IMR-90 (cell line): Measurements from ENCODE around the gene FAM163A. TPM values are rescaled to one million over a fixed set of nuclear protein-coding genes. Genes with fewer than 3 reads are reported as not detected.

ENCODE experiments used
- ATAC-seq: fragments of 200-7000 bp; cut with Tn5 transposase; 2 replicates; pipeline ENCODE4 v1.9.1; 2020; ENCODE audit warnings: low read depth, mild to moderate bottlenecking, moderate library complexity
- BruUV-seq: library from RNA; stranded (reverse); fragments of 400-500 nt; replicated peaks from 2 replicates; lab custom pipeline; 2021; lab: Mats Ljungman, UMichigan
- CTCF ChIA-PET: fragments of 300-600 bp; formaldehyde crosslinking; extraction: SDS; loops from one replicate; lab custom pipeline; 2021; ENCODE audit warnings: antibody characterized with exemption; lab: Yijun Ruan, JAX
- POLR2A ChIA-PET: fragments of 300-600 bp; sonication (Branson Sonifier 250); formaldehyde crosslinking; loops from one replicate; lab custom pipeline; 2022; ENCODE audit warnings: antibody characterized with exemption; ENCODE audit not compliant: unreplicated experiment; lab: Charles Lee
- DNase-seq: peaks from one replicate; pipeline ENCODE4 v3.0.0; 2013
- H2AFZ ChIP-seq: replicated peaks from 2 replicates; pipeline ENCODE3; 2013; ENCODE audit warnings: low read length, mild to moderate bottlenecking; ENCODE audit not compliant: poor library complexity
- H2AK5ac ChIP-seq: 2 replicates; pipeline ENCODE4 v1.6.1; 2013; ENCODE audit warnings: low read depth, low read length, inconsistent platforms
- H2AK9ac ChIP-seq: replicated peaks from 2 replicates; pipeline ENCODE3; 2013; ENCODE audit warnings: mild to moderate bottlenecking, low read depth, low read length, moderate library complexity; ENCODE audit not compliant: poor library complexity
- H2BK120ac ChIP-seq: 2 replicates; pipeline ENCODE4 v1.6.1; 2013; ENCODE audit warnings: low read depth, low read length, inconsistent platforms
- H2BK15ac ChIP-seq: 3 replicates; pipeline ENCODE4 v1.6.1; 2013; ENCODE audit warnings: low read depth, low read length, inconsistent platforms
- H2BK20ac ChIP-seq: 2 replicates; pipeline ENCODE4 v1.6.1; 2013; ENCODE audit warnings: low read depth, mild to moderate bottlenecking, inconsistent platforms, low read length, moderate library complexity
- H2BK5ac ChIP-seq: 2 replicates; pipeline ENCODE4 v1.6.1; 2013; ENCODE audit warnings: mild to moderate bottlenecking, low read depth, low read length, inconsistent platforms; ENCODE audit not compliant: poor library complexity, severe bottlenecking
- H3K14ac ChIP-seq: replicated peaks from 2 replicates; pipeline ENCODE4 v1.6.1; 2013; ENCODE audit warnings: low read depth, low read length, inconsistent platforms
- H3K18ac ChIP-seq: 2 replicates; pipeline ENCODE4 v1.6.1; 2013; ENCODE audit warnings: low read depth, low read length, control low read depth
- H3K23ac ChIP-seq: 2 replicates; pipeline ENCODE4 v1.6.1; 2013; ENCODE audit warnings: low read depth, low read length, inconsistent platforms
- H3K27ac ChIP-seq: 2 replicates; pipeline ENCODE4 v1.5.1; 2013; ENCODE audit warnings: mild to moderate bottlenecking, control low read depth, low read length; ENCODE audit not compliant: insufficient read depth
- H3K27me3 ChIP-seq: 2 replicates; pipeline ENCODE4 v1.6.1; 2013; ENCODE audit warnings: low read length; ENCODE audit not compliant: control insufficient read depth, insufficient read depth
- H3K36me3 ChIP-seq: 2 replicates; pipeline ENCODE4 v1.6.1; 2013; ENCODE audit warnings: low read length, mixed read lengths; ENCODE audit not compliant: control insufficient read depth, insufficient read depth
- H3K4ac ChIP-seq: 2 replicates; pipeline ENCODE4 v1.6.1; 2013; ENCODE audit warnings: low read depth, low read length, inconsistent platforms
- H3K4me1 ChIP-seq: 2 replicates; pipeline ENCODE4 v1.6.1; 2013; ENCODE audit warnings: low read length, mixed read lengths; ENCODE audit not compliant: control insufficient read depth, insufficient read depth
- H3K4me2 ChIP-seq: 2 replicates; pipeline ENCODE4 v1.6.1; 2013; ENCODE audit warnings: low read depth, mild to moderate bottlenecking, control low read depth, low read length, moderate library complexity
- H3K4me3 ChIP-seq: 2 replicates; pipeline ENCODE4 v1.5.1; 2013; ENCODE audit warnings: low read depth, mild to moderate bottlenecking, control low read depth, low read length, moderate library complexity; ENCODE audit not compliant: insufficient read depth
- H3K56ac ChIP-seq: 2 replicates; pipeline ENCODE4 v1.6.1; 2013; ENCODE audit warnings: low read length, inconsistent platforms; ENCODE audit not compliant: insufficient read depth; ENCODE audit errors: extremely low read depth
- H3K79me1 ChIP-seq, 2 experiments: 2 replicates each; pipeline ENCODE4 v1.6.1; 2013; ENCODE audit warnings: low read length in 2 of 2, inconsistent platforms in 1 of 2, low read depth in 1 of 2
- H3K9ac ChIP-seq: 2 replicates; pipeline ENCODE4 v1.6.1; 2013; ENCODE audit warnings: low read depth, low read length, control low read depth
- H3K9me1 ChIP-seq: 2 replicates; pipeline ENCODE4 v1.6.1; 2013; ENCODE audit warnings: low read length, inconsistent platforms; ENCODE audit not compliant: insufficient read depth
- H3K9me3 ChIP-seq: 2 replicates; pipeline ENCODE4 v1.6.1; 2013; ENCODE audit warnings: low read length; ENCODE audit not compliant: control insufficient read depth, insufficient read depth
- H4K20me1 ChIP-seq: 2 replicates; pipeline ENCODE4 v1.6.1; 2013; ENCODE audit warnings: low read length, inconsistent platforms; ENCODE audit not compliant: insufficient read depth
- H4K5ac ChIP-seq: 2 replicates; pipeline ENCODE4 v1.6.1; 2013; ENCODE audit warnings: mild to moderate bottlenecking, low read depth, low read length, control low read depth
- H4K8ac ChIP-seq, 2 experiments: 2 replicates each; pipeline ENCODE4 v1.6.1; 2013; ENCODE audit warnings: low read depth in 2 of 2, low read length in 2 of 2, control low read depth in 1 of 2, inconsistent platforms in 1 of 2
- H4K91ac ChIP-seq: 2 replicates; pipeline ENCODE4 v1.6.1; 2013; ENCODE audit warnings: low read depth, low read length, inconsistent platforms; ENCODE audit not compliant: insufficient read depth
- POLR2A ChIP-seq: IDR thresholded peaks from 2 replicates; pipeline ENCODE4 v1.6.1; 2012; ENCODE audit warnings: mild to moderate bottlenecking, low read depth, low read length
- WGBS, 2 experiments: methylation state at CpG; one replicate each; pipeline versions ENCODE4 v1.1.5 to v1.1.7; 2013; ENCODE audit warnings: missing lambda C conversion rate in 2 of 2; ENCODE audit not compliant: insufficient read length in 1 of 2; ENCODE audit errors: extremely low coverage in 2 of 2; 5-methylcytosine and 5-hydroxymethylcytosine counted together
- dilution Hi-C: fragments of 300-500 bp; cut with HindIII; formaldehyde crosslinking; loops from one replicate; pipeline ENCODE4 v1.14.3; 2018; ENCODE audit warnings: low sequenced_read_pairs; ENCODE audit not compliant: unreplicated experiment
- in situ Hi-C: fragments of 300-500 bp; cut with MboI; formaldehyde crosslinking; loops from 3 replicates; pipeline ENCODE4 v1.14.3; 2019; ENCODE audit warnings: low sequenced_read_pairs, inconsistent platforms, mixed read lengths
- intact Hi-C: fragments of 100-400 bp; cut with micrococcal nuclease; formaldehyde crosslinking; loops from 2 replicates; pipeline ENCODE4 v1.10.0; 2022
- polyA plus RNA-seq, 3 experiments: library from polyadenylated mRNA; depleted of rRNA; stranded (reverse); fragments of >200 nt; gene quantifications; 2 replicates each; pipeline ENCODE4 v1.2.3, GENCODE V29; 2012; ENCODE audit warnings: low replicate concordance in 1 of 3
- total RNA-seq: library from RNA; depleted of rRNA; stranded (reverse); fragments of >200 nt; gene quantifications from 2 replicates; pipeline ENCODE4 v1.2.3, GENCODE V29; 2012

FAM163A gene
- total and polyA plus RNA-seq, 2 of the 4 experiments (the other 2 are of a cell fraction) = not detected

DNA sequence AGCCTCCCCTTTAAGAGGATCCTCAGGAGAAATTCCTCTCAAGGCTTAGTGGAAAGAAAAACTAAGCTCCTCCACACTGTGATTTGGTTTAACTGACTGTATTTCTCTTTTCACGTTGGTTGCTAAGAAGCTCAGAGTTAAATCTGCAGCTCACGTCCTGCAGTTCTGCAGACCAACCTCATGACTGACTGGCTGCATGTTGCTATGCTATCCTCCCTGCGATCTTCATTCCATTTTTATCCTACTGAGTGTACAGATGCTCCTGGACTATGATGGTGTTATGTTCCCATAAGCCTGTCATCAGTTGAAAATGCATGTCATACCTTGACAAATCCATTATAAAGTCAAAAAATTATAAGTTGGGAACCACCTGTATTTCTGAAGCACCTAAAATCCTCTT, 34.6 kb downstream of the FAM163A start:
- Histone ChIP-seq H3K56ac (no peak overlapping the region), H3K27me3 (peaks cover 23% of the 10 kb centered on the region), H3K4me3 (no peak overlapping the region), H3K9ac (no peak overlapping the region), H3K36me3 (no peaks in the 10 kb centered on the region), H3K23ac (no peak overlapping the region), H3K18ac (no peak overlapping the region), H4K91ac (no peak overlapping the region), H2BK20ac (no peak overlapping the region), H2BK15ac (no peak overlapping the region), H3K9me1 (no peaks in the 10 kb centered on the region), H3K4ac (no peak overlapping the region), H3K4me2 (no peak overlapping the region), H3K4me1 (peaks cover 2% of the 10 kb centered on the region; the same call in 1 of the 2 replicates), H4K20me1 (no peaks in the 10 kb centered on the region), H2BK5ac (no peak overlapping the region), H2AK5ac (no peak overlapping the region), H3K27ac (no peak overlapping the region), H4K8ac (no peak overlapping the region), H2BK120ac (no peak overlapping the region), H3K14ac (no peak overlapping the region), H3K9me3 (peaks cover 4% of the 10 kb centered on the region; the same call in 1 of the 2 replicates), H3K79me1 (no peaks in the 10 kb centered on the region), H2AFZ (no peak overlapping the region), H4K5ac (no peak overlapping the region), H2AK9ac (no peak overlapping the region)
- 40% methylated on average over 1 of the region's 3 CpGs; no CpG with 5 or more reads in 1 of the 2 experiments for WGBS, 2 experiments
- no TSS peak for BruUV-seq
- intact Hi-C loops = no loop called here
- POLR2A ChIA-PET = no interaction called here
- no peak for TF ChIP-seq POLR2A
- dilution Hi-C loops = no loop called here
- in situ Hi-C loops = no loop called here
- ATAC-seq = no peak
- CTCF ChIA-PET = interaction anchor here (0.9 kb wide), 1 partner anchor 37 kb away, joined by 3 read pairs; no protein-coding TSS in a partner anchor
- DNase-seq = no peak
